Measurements from ENCODE around the gene PROK1.
A peak's percentile ranks its signal among the peaks of the same experiment; 100 is the strongest.

GRCh38 chr1:110462964-110463363, 12.0 kb downstream of the PROK1 start:
- TF ChIP-seq, protein P1, sequence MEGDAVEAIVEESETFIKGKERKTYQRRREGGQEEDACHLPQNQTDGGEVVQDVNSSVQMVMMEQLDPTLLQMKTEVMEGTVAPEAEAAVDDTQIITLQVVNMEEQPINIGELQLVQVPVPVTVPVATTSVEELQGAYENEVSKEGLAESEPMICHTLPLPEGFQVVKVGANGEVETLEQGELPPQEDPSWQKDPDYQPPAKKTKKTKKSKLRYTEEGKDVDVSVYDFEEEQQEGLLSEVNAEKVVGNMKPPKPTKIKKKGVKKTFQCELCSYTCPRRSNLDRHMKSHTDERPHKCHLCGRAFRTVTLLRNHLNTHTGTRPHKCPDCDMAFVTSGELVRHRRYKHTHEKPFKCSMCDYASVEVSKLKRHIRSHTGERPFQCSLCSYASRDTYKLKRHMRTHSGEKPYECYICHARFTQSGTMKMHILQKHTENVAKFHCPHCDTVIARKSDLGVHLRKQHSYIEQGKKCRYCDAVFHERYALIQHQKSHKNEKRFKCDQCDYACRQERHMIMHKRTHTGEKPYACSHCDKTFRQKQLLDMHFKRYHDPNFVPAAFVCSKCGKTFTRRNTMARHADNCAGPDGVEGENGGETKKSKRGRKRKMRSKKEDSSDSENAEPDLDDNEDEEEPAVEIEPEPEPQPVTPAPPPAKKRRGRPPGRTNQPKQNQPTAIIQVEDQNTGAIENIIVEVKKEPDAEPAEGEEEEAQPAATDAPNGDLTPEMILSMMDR (IDR thresholded peaks at IDR 0.05 in 2 of 3, conservative IDR thresholded peaks at IDR 0.05 in 1 of 3; ENCODE audit: borderline replicate concordance in 1 of 3, insufficient read depth in 1 of 3, low read depth in 2 of 3, low read length in 2 of 3), result peak; percentile 30 to 38 (median 38); a peak in 4 of 6 replicates
- no peak for TF ChIP-seq CEBPB (IDR thresholded peaks at IDR 0.05; ENCODE audit: low read depth)
- TF ChIP-seq MAX (IDR thresholded peaks at IDR 0.05), result no peak
- no peak for TF ChIP-seq EZH2phosphoT487 (IDR thresholded peaks at IDR 0.05; ENCODE audit: borderline replicate concordance)
- no peak for TF ChIP-seq POLR2A (IDR thresholded peaks at IDR 0.05; ENCODE audit: borderline replicate concordance, extremely low read depth, insufficient read depth, insufficient read length)
- no peak for TF ChIP-seq SIN3A (IDR thresholded peaks at IDR 0.05; ENCODE audit: low read depth)

Data from HCT116 (cell line).